SH-SY5Y (cell line): Measurements from ENCODE around the gene VOPP1.

ENCODE experiments used
- GATA2 ChIP-seq: IDR thresholded peaks from 2 replicates; pipeline ENCODE4 v1.6.1; 2011; ENCODE audit warnings: mild to moderate bottlenecking, low read depth, low read length
- GATA3 ChIP-seq: IDR thresholded peaks from 2 replicates; pipeline ENCODE4 v1.6.1; 2011; ENCODE audit warnings: low read depth, mild to moderate bottlenecking, low read length, moderate library complexity

DNA sequence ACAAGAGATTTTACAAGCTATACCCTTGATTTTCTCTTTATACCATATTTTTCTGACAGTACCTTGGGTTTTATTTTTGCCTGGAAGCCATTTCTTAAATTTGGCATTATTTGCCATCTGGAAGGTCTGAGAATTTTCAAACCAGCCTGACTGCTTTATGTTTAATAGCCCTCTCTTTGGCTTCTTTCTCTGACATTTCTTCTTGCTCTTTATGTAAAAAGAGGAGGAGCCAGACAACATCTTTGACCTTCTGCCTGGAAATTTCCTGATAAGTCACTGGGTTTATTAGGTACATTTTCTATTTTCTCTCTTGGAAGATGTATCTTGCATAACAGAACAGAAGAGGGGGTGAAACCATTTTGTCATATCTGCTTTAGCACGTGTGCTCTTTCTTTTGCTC, 127.5 kb downstream of the VOPP1 start:
- TF ChIP-seq GATA2 (no peak), GATA3 (no peak)
